Left ventricle myocardium inferior (tissue), 1 donor: Measurements from ENCODE around the gene NTM. TPM values are rescaled to one million over a fixed set of nuclear protein-coding genes. Genes with fewer than 3 reads are reported as not detected.

Experiments
- DNase-seq: peaks from one replicate; pipeline ENCODE4 v3.0.0-alpha.2; 2020
- H3K27ac ChIP-seq: fragments of 200-600 bp; replicated peaks from 2 replicates; pipeline ENCODE4 v1.8.0; 2021
- H3K27me3 ChIP-seq: fragments of 200-600 bp; 2 replicates; pipeline ENCODE4 v1.8.0; 2021; ENCODE audit warnings: low read depth
- H3K36me3 ChIP-seq: fragments of 200-600 bp; 2 replicates; pipeline ENCODE4 v1.8.0; 2021
- H3K4me1 ChIP-seq: fragments of 200-600 bp; 2 replicates; pipeline ENCODE4 v1.8.0; 2021
- H3K4me3 ChIP-seq: fragments of 200-600 bp; 2 replicates; pipeline ENCODE4 v1.8.0; 2021; ENCODE audit warnings: mild to moderate bottlenecking, moderate library complexity
- H3K9me3 ChIP-seq: fragments of 200-600 bp; replicated peaks from 2 replicates; pipeline ENCODE4 v1.8.0; 2021
- intact Hi-C: fragments of 100-400 bp; cut with micrococcal nuclease; formaldehyde crosslinking; loops from one replicate; pipeline ENCODE4 v1.11.0; 2022
- total RNA-seq: library from RNA; stranded (reverse); fragmentation: NEBNext Ultra II Directional; extraction: Animal tissue kit (Norgen Biotek cat#: 25700); gene quantifications from one replicate; pipeline ENCODE4 v1.2.1, GENCODE V29; 2021
- TF ChIP-seq, protein P1 (sequence below): fragments of 200-600 bp; IDR thresholded peaks from 2 replicates; pipeline ENCODE4 v1.8.0; 2021; ENCODE audit warnings: antibody characterized with exemption, mild to moderate bottlenecking, borderline replicate concordance
- donor health status: DM: no; HTN: yes; CAD: no; lungs with severe emphysema.

NTM gene
- total RNA-seq, 1 donor from 2014 or later = 1.0 TPM

GRCh38 chr11:131870305-131870704 is 499.9 kb downstream of the NTM start:
- H3K27me3 ChIP-seq = peaks cover 31% of the 10 kb centered on the region
- TF ChIP-seq, protein P1, sequence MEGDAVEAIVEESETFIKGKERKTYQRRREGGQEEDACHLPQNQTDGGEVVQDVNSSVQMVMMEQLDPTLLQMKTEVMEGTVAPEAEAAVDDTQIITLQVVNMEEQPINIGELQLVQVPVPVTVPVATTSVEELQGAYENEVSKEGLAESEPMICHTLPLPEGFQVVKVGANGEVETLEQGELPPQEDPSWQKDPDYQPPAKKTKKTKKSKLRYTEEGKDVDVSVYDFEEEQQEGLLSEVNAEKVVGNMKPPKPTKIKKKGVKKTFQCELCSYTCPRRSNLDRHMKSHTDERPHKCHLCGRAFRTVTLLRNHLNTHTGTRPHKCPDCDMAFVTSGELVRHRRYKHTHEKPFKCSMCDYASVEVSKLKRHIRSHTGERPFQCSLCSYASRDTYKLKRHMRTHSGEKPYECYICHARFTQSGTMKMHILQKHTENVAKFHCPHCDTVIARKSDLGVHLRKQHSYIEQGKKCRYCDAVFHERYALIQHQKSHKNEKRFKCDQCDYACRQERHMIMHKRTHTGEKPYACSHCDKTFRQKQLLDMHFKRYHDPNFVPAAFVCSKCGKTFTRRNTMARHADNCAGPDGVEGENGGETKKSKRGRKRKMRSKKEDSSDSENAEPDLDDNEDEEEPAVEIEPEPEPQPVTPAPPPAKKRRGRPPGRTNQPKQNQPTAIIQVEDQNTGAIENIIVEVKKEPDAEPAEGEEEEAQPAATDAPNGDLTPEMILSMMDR = no peak
- no peaks in the 10 kb centered on the region for H3K36me3 ChIP-seq
- no peak overlapping the region for H3K27ac ChIP-seq
- DNase-seq = no peak
- no peaks in the 10 kb centered on the region for H3K9me3 ChIP-seq
- H3K4me1 ChIP-seq = no peaks in the 10 kb centered on the region
- intact Hi-C loops = no loop called here
- H3K4me3 ChIP-seq = no peak overlapping the region

DNA sequence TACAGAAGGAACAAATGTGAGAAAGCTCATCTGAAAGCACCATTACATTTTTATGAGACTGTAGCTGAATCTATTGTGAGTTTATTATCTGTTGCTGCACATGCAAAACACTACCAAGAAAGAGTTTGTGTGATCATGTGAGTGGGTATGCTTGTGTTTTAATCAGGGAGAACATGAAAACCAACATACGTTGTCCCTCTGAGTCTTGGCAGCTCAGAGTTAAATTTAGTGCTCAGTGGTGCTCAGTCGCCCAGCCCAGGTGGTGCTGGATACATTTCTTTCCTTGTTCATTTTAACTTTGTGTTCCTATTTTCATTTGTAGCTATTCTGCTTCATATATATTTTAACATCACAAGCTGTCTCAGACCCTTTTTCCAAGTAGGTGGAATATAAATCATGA is 500.6 kb downstream of the NTM start:
- H3K36me3 ChIP-seq = no peaks in the 10 kb centered on the region
- intact Hi-C loops = no loop called here
- no peak for DNase-seq
- no peaks in the 10 kb centered on the region for H3K9me3 ChIP-seq
- TF ChIP-seq, protein P1 = no peak
- H3K27me3 ChIP-seq = peaks cover 29% of the 10 kb centered on the region
- no peak overlapping the region for H3K4me3 ChIP-seq
- H3K4me1 ChIP-seq = no peaks in the 10 kb centered on the region
- H3K27ac ChIP-seq = no peak overlapping the region

DNA sequence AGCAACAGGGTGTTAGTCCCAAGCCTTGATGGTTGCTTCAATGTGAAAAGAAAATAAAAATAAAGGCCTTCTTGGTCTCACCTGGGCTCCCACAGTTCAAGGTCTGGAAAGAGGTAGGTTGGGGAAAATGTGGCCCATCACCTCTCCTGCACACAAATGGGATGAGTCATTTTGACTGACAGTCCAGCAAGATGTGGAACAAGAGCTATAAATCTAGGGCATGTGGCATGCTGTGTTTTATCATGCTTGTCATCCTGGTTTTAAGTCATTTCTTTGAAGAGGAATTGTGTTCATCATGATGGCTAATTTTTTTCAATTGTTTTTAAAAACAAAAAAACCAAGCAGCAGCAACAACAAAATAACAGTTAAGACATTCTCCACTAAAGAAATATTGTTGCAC is 503.7 kb downstream of the NTM start:
- TF ChIP-seq, protein P1 = no peak
- peaks cover 25% of the 10 kb centered on the region for H3K27me3 ChIP-seq
- no peaks in the 10 kb centered on the region for H3K9me3 ChIP-seq
- intact Hi-C loops = no loop called here
- no peaks in the 10 kb centered on the region for H3K4me1 ChIP-seq
- no peak overlapping the region for H3K27ac ChIP-seq
- DNase-seq = no peak
- no peak overlapping the region for H3K4me3 ChIP-seq
- no peaks in the 10 kb centered on the region for H3K36me3 ChIP-seq

GRCh38 chr11:131875611-131876010 is 505.2 kb downstream of the NTM start:
- Histone ChIP-seq H3K27ac (peak overlapping the region; percentile 16), H3K9me3 (no peaks in the 10 kb centered on the region), H3K4me1 (no peaks in the 10 kb centered on the region), H3K4me3 (no peak overlapping the region), H3K27me3 (peaks cover 30% of the 10 kb centered on the region), H3K36me3 (no peaks in the 10 kb centered on the region)
- TF ChIP-seq, protein P1 = no peak
- no peak for DNase-seq
- intact Hi-C loops = no loop called here

GRCh38 chr11:131877246-131877942 is 507.0 kb downstream of the NTM start:
- Histone ChIP-seq H3K9me3 (no peaks in the 10 kb centered on the region), H3K4me3 (no peak overlapping the region), H3K27ac (no peak overlapping the region), H3K36me3 (no peaks in the 10 kb centered on the region), H3K4me1 (no peaks in the 10 kb centered on the region), H3K27me3 (peaks cover 37% of the 10 kb centered on the region)
- no peak for DNase-seq
- intact Hi-C loops = no loop called here
- TF ChIP-seq, protein P1 = no peak
